ENCODE results near the gene SLC23A3.

GRCh38 chr2:219214786-219215185, 45.0 kb upstream of the SLC23A3 start:
- TF ChIP-seq YY1 (IDR thresholded peaks at IDR 0.05; ENCODE audit: low read depth) (no peak), USF1 (IDR thresholded peaks at IDR 0.05) (no peak)

All from Ishikawa (cell line).